HG03097 (cell line): Measurements from ENCODE around the gene DNAI1.
"Not testable (repeated sequence)": the region's sequence is repeated elsewhere in the genome, so short reads cannot be mapped to it uniquely, and the experiment has no call there.

ENCODE experiments used
- ATAC-seq: cut with Tn5 transposase; IDR thresholded peaks from one replicate; pipeline ENCODE4 v1.9.1; 2021; ENCODE audit not compliant: unreplicated experiment, low FRiP score

DNAI1 gene

DNA sequence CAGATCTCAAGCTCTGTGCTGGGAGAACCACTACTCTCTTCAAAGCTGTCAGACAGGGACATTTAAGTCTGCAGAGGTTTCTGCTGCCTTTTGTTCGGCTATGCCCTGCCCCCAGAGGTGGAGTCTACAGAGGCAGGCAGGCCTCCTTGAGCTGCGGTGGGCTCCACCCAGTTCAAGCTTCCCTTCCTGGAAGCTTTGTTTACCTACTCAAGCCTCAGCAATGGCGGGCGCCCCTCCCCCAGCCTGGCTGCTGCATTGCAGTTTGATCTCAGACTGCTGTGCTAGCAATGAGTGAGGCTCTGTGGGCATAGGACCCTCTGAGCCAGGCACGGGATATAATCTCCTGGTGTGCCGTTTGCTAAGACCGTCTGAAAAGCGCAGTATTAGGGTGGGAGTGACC is 73.4 kb downstream of the DNAI1 start:
- ATAC-seq = not testable (repeated sequence)

- no peak for ATAC-seq
Measured at GRCh38 chr9:34536685-34537084, 78.1 kb downstream of the DNAI1 start.

- no peak for ATAC-seq
Measured at GRCh38 chr9:34540827-34541226, 82.2 kb downstream of the DNAI1 start.

DNA sequence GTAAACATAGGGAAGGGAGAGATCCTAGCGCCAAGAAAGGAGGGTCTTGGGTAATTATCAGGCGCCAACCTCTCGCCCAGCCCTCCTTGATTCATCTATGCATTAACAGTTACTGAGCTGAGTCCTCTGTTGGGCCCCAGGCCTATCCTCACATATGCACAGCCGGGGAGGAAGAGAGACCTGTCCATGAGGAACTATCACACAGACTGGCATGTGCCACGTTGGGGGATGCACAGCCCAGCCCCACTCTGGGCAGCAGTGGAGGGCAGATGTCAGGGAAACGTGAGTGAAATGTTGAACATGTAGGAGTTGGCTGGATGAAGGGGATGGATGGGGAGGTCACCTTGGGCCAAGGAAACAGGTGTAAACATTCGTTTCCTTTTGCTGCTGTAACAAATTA is 82.9 kb downstream of the DNAI1 start:
- no peak for ATAC-seq

GRCh38 chr9:34544035-34544434 is 85.4 kb downstream of the DNAI1 start:
- no peak for ATAC-seq

GRCh38 chr9:34545497-34545896 is 86.9 kb downstream of the DNAI1 start:
- ATAC-seq = no peak

GRCh38 chr9:34546102-34546833 is 87.7 kb downstream of the DNAI1 start:
- no peak for ATAC-seq

GRCh38 chr9:34546834-34547827 is 88.5 kb downstream of the DNAI1 start:
- ATAC-seq = no peak

GRCh38 chr9:34547960-34548611 is 89.5 kb downstream of the DNAI1 start:
- no peak for ATAC-seq

GRCh38 chr9:34549407-34549732 is 90.8 kb downstream of the DNAI1 start:
- no peak for ATAC-seq

- ATAC-seq = no peak
Measured at GRCh38 chr9:34550016-34550680, 91.5 kb downstream of the DNAI1 start.

- ATAC-seq = no peak
Measured at GRCh38 chr9:34550681-34551270, 92.2 kb downstream of the DNAI1 start.

DNA sequence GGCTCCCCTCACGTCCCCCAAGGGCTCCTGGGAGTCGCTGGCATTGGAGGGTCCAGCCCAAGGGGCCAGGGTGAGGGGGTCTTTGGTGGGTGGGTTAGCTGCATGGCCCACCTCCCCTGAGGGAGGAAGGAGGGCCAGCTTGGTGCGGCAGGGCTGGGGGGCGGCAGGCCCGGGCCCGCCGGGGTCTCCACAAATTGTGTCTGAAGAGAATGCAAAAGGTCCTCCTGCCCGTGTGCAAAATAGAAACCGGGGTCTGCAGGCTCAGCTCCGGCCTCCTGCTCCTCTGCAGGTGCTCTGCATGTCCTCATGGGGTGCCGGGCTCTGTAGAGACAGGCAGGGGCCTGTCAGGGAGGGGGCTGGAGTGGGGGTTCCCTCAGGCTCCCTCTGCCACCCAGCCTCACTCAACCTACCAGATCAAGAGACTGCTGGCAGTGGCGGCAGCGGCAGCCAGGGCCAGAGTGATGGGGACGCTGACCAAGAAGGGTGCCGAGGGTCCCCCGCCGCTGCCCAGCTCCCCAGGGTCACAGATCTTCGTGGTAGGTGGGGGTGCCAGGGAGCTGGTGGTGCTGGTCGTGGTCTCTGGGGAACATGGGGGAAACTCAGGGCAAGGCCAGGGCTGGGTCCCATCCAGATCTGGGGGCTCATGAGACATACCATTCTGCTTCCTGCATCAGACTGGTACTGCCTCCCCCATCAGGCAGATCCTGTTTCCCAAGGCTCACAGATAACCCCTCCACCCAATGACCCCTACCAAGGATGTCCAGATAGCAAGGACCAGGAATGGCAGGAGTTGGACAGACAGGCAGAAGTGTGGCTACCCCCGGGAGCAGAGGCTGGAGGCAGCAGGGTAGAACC is 93.4 kb downstream of the DNAI1 start:
- ATAC-seq = no peak

DNA sequence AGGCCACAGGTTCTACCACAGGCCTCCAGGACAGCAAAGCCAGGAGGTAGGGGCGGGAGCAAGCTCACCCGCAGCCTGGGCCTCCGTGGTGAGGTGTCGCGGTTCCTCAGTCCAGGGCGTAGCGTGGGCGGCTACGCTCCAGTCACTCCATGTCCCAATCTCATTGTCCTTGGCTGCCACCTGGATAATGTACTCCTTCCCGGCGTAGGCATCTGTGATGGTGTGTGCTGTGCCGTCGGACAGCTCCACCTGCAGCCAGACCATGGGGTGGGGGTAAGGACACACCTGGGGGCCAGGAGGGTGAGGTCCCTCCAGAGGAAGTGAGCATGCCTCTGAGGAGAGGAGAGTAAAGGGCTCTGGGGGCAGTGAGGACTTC is 94.0 kb downstream of the DNAI1 start:
- ATAC-seq = no peak

- ATAC-seq = no peak
Measured at GRCh38 chr9:34552986-34553385, 94.4 kb downstream of the DNAI1 start.

GRCh38 chr9:34553511-34554021 is 95.0 kb downstream of the DNAI1 start:
- ATAC-seq = no peak

- no peak for ATAC-seq
Measured at GRCh38 chr9:34554211-34555001, 95.8 kb downstream of the DNAI1 start.

GRCh38 chr9:34555002-34555348 is 96.4 kb downstream of the DNAI1 start:
- no peak for ATAC-seq

GRCh38 chr9:34555500-34555899 is 96.9 kb downstream of the DNAI1 start:
- no peak for ATAC-seq
